Measurements from ENCODE around the gene RNF150. TPM values are rescaled to one million over a fixed set of nuclear protein-coding genes. Genes with fewer than 3 reads are reported as not detected.

The RNF150 gene
- polyA plus RNA-seq, 1 donor from 2014 or later, result 15.3 TPM

DNA sequence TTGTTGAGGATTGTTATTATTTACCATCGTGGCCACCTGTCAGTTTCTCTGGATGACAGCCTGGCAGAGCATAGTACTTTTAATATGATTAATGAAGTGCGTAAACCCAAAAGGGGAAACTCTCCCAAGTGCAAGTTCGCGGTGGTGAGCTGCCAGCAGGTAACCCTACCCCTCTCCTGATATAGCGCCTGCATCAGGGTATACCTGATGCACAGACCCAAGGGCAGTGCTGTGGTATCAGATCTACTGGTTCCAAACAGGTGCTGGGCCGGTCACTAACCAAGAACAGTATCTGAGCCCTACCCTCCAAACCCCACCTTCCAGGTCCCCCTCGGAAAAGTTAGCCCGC lies 1.6 kb downstream of the RNF150 start:
- Histone ChIP-seq H3F3A (ENCODE audit: insufficient read depth, low read length, poor library complexity, severe bottlenecking) (no peaks in the 10 kb centered on the region), H3K4me3 (ENCODE audit: low read length) (peak overlapping the region; percentile 89), H3K9me3 (ENCODE audit: low read length) (no peaks in the 10 kb centered on the region), H3K27me3 (ENCODE audit: insufficient read depth, low read depth, low read length) (peaks cover 3% of the 10 kb centered on the region), H3K27ac (ENCODE audit: low read length) (no peak overlapping the region), H3K9ac (ENCODE audit: low read length) (peak overlapping the region; percentile 90), H4K20me1 (ENCODE audit: insufficient read depth) (peaks cover 9% of the 10 kb centered on the region), H3K36me3 (ENCODE audit: insufficient read depth, low read length) (no peaks in the 10 kb centered on the region), H3K9me2 (ENCODE audit: insufficient read depth, low read length) (no peaks in the 10 kb centered on the region), H2AFZ (ENCODE audit: low read depth, low read length) (no peak overlapping the region), H3K79me2 (replicated peaks; ENCODE audit: insufficient read depth, low read length) (peaks cover 50% of the 10 kb centered on the region), H3K4me2 (ENCODE audit: low read length) (peak overlapping the region; percentile 82)
- TF ChIP-seq, protein P1, sequence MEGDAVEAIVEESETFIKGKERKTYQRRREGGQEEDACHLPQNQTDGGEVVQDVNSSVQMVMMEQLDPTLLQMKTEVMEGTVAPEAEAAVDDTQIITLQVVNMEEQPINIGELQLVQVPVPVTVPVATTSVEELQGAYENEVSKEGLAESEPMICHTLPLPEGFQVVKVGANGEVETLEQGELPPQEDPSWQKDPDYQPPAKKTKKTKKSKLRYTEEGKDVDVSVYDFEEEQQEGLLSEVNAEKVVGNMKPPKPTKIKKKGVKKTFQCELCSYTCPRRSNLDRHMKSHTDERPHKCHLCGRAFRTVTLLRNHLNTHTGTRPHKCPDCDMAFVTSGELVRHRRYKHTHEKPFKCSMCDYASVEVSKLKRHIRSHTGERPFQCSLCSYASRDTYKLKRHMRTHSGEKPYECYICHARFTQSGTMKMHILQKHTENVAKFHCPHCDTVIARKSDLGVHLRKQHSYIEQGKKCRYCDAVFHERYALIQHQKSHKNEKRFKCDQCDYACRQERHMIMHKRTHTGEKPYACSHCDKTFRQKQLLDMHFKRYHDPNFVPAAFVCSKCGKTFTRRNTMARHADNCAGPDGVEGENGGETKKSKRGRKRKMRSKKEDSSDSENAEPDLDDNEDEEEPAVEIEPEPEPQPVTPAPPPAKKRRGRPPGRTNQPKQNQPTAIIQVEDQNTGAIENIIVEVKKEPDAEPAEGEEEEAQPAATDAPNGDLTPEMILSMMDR (IDR thresholded peaks at IDR 0.05; ENCODE audit: poor library complexity, severe bottlenecking), result no peak
- TF ChIP-seq EP300 (conservative IDR thresholded peaks at IDR 0.05; ENCODE audit: poor library complexity, severe bottlenecking) (no peak), TAF1 (IDR thresholded peaks at IDR 0.05; ENCODE audit: low read depth) (no peak), SMC3 (conservative IDR thresholded peaks at IDR 0.05; ENCODE audit: poor library complexity) (no peak), RAD21 (conservative IDR thresholded peaks at IDR 0.05) (no peak)
- TF ChIP-seq, protein P2, sequence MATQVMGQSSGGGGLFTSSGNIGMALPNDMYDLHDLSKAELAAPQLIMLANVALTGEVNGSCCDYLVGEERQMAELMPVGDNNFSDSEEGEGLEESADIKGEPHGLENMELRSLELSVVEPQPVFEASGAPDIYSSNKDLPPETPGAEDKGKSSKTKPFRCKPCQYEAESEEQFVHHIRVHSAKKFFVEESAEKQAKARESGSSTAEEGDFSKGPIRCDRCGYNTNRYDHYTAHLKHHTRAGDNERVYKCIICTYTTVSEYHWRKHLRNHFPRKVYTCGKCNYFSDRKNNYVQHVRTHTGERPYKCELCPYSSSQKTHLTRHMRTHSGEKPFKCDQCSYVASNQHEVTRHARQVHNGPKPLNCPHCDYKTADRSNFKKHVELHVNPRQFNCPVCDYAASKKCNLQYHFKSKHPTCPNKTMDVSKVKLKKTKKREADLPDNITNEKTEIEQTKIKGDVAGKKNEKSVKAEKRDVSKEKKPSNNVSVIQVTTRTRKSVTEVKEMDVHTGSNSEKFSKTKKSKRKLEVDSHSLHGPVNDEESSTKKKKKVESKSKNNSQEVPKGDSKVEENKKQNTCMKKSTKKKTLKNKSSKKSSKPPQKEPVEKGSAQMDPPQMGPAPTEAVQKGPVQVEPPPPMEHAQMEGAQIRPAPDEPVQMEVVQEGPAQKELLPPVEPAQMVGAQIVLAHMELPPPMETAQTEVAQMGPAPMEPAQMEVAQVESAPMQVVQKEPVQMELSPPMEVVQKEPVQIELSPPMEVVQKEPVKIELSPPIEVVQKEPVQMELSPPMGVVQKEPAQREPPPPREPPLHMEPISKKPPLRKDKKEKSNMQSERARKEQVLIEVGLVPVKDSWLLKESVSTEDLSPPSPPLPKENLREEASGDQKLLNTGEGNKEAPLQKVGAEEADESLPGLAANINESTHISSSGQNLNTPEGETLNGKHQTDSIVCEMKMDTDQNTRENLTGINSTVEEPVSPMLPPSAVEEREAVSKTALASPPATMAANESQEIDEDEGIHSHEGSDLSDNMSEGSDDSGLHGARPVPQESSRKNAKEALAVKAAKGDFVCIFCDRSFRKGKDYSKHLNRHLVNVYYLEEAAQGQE (IDR thresholded peaks at IDR 0.05; ENCODE audit: borderline replicate concordance), result no peak

DNA sequence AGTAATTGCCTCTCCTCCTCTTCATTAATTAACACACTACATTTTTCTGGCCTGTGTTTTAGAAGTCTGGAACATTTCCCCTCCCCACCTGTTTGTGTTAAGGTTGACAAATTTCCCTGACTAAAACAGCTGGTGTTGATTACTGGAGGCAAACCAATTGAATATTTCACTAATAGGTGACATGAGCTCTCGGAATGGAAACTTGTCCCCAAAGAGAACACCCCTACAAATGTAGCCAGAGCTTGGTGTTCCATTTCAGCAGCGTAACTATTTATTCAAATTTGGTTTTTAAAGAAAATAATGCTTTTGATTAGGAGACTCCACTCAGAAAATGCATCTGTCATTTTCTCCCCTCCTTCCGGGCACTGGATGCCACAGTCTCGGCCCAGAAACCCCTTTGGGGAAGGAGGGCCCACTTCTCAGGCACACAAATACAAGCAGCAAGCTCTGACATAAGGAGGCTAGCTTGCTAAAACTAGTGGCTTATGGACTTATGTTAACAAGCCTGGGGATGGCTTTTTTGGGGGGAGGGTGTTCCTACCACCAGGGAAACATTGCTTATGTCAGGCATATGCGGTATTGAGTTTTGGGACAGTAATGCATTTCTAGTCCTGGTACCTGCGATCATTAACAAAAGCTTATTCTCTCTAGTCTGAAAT lies 2.2 kb downstream of the RNF150 start:
- Histone ChIP-seq H2AFZ (ENCODE audit: low read depth, low read length) (no peak overlapping the region), H3K4me3 (ENCODE audit: low read length) (peak overlapping the region; percentile 89), H3K4me2 (ENCODE audit: low read length) (peak overlapping the region; percentile 82), H3K9me3 (ENCODE audit: low read length) (no peaks in the 10 kb centered on the region), H3K9ac (ENCODE audit: low read length) (peak overlapping the region; percentile 90), H3K79me2 (replicated peaks; ENCODE audit: insufficient read depth, low read length) (peaks cover 50% of the 10 kb centered on the region), H3K27ac (ENCODE audit: low read length) (no peak overlapping the region), H3K27me3 (ENCODE audit: insufficient read depth, low read depth, low read length) (no peaks in the 10 kb centered on the region), H3K36me3 (ENCODE audit: insufficient read depth, low read length) (no peaks in the 10 kb centered on the region), H4K20me1 (ENCODE audit: insufficient read depth) (peaks cover 9% of the 10 kb centered on the region), H3F3A (ENCODE audit: insufficient read depth, low read length, poor library complexity, severe bottlenecking) (no peaks in the 10 kb centered on the region), H3K9me2 (ENCODE audit: insufficient read depth, low read length) (no peaks in the 10 kb centered on the region)
- TF ChIP-seq SMC3 (conservative IDR thresholded peaks at IDR 0.05; ENCODE audit: poor library complexity), result no peak
- no peak for TF ChIP-seq EZH2 (IDR thresholded peaks at IDR 0.05; ENCODE audit: borderline replicate concordance, insufficient read depth, low read length, poor library complexity, severe bottlenecking)
- no peak for TF ChIP-seq MXI1 (conservative IDR thresholded peaks at IDR 0.05; ENCODE audit: poor library complexity, severe bottlenecking)
- TF ChIP-seq, protein P2 (IDR thresholded peaks at IDR 0.05; ENCODE audit: borderline replicate concordance), result no peak
- TF ChIP-seq EP300 (conservative IDR thresholded peaks at IDR 0.05; ENCODE audit: poor library complexity, severe bottlenecking), result no peak
- no peak for TF ChIP-seq POLR2AphosphoS5 (IDR thresholded peaks at IDR 0.05)
- TF ChIP-seq, protein P1 (IDR thresholded peaks at IDR 0.05; ENCODE audit: poor library complexity, severe bottlenecking), result no peak

Data from neural cell (in vitro differentiated cells).